Measurements from ENCODE around the gene RNF128.

Gene RNF128

DNA sequence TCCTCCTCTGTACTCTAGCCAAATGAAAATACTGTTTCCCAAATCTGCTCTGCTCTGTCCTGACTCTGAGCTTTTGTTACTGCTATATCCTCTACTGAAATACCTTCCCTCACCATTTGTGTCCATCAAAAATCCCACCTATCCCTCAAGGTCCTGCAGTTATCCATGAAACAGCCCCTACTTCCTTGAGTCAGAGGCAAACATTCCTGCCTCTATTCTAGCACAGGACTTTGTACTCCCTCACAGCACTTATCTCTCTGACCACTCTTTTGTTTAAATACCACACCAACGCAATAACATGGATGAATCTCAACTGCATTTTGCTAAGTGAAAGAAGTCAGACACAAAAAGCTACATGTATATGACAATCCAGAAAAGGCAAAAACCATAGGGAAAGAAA, 10.5 kb upstream of the RNF128 start:
- H3K36me3 ChIP-seq: no peaks in the 10 kb centered on the region
- H3K27me3 ChIP-seq: no peaks in the 10 kb centered on the region
- H3K9me3 ChIP-seq: no peaks in the 10 kb centered on the region
- H3K4me3 ChIP-seq (ENCODE audit: low read depth, low read length): no peak overlapping the region
- TF ChIP-seq, protein P1, sequence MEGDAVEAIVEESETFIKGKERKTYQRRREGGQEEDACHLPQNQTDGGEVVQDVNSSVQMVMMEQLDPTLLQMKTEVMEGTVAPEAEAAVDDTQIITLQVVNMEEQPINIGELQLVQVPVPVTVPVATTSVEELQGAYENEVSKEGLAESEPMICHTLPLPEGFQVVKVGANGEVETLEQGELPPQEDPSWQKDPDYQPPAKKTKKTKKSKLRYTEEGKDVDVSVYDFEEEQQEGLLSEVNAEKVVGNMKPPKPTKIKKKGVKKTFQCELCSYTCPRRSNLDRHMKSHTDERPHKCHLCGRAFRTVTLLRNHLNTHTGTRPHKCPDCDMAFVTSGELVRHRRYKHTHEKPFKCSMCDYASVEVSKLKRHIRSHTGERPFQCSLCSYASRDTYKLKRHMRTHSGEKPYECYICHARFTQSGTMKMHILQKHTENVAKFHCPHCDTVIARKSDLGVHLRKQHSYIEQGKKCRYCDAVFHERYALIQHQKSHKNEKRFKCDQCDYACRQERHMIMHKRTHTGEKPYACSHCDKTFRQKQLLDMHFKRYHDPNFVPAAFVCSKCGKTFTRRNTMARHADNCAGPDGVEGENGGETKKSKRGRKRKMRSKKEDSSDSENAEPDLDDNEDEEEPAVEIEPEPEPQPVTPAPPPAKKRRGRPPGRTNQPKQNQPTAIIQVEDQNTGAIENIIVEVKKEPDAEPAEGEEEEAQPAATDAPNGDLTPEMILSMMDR (IDR thresholded peaks at IDR 0.05; ENCODE audit: low read depth, low read length): no peak
- no peak for DNase-seq
- H3K4me1 ChIP-seq: no peaks in the 10 kb centered on the region

- DNase-seq: no peak
- no peaks in the 10 kb centered on the region for H3K4me1 ChIP-seq
- H3K36me3 ChIP-seq: no peaks in the 10 kb centered on the region
- no peak overlapping the region for H3K4me3 ChIP-seq (ENCODE audit: low read depth, low read length)
- no peaks in the 10 kb centered on the region for H3K9me3 ChIP-seq
- TF ChIP-seq, protein P1 (IDR thresholded peaks at IDR 0.05; ENCODE audit: low read depth, low read length): no peak
- no peaks in the 10 kb centered on the region for H3K27me3 ChIP-seq
Observed at GRCh38 chrX:106716463-106716862, 10.0 kb upstream of the RNF128 start.

DNA sequence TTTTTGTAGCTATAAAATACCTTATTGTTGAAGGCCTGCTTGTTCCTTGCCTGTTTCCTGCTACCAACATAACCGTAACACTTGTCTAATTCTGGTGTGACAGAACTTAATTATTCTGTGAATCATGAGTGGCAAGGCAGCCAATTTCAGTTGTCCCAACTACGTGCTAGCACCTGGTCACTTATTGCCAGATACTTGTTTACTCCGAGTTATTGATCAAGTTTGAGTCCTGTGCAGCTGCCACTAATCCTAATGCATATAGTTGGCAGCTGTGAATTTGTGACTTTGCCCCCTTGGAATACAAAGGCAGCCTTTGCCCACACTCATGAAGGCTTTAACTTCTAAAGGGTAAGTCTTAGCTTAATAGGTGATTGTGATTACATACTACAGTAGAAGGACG, 7.8 kb upstream of the RNF128 start:
- no peak for DNase-seq
- Histone ChIP-seq H3K9me3 (no peaks in the 10 kb centered on the region), H3K4me3 (ENCODE audit: low read depth, low read length) (no peak overlapping the region), H3K27me3 (no peaks in the 10 kb centered on the region), H3K36me3 (no peaks in the 10 kb centered on the region), H3K4me1 (no peaks in the 10 kb centered on the region)
- TF ChIP-seq, protein P1 (IDR thresholded peaks at IDR 0.05; ENCODE audit: low read depth, low read length): no peak

DNA sequence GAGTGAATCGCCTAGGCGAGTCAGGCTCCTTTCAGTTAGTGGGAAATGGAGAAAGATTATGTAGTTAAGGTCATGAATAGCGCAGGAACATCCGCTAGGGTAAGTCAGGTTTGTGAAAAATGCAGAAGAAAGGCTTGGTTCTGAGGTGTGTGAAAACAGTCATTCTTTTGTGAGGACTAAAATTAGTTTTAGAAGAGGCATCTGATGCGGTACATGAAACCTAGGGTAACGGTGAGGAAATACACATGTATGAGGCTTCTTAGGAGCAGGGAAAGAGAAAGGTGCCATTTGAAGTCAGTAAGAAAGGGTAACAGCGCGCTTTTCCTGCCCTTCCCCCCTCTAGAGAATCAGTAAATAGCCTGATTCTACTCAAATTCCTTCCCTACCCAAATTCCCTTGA, 570 bp upstream of the RNF128 start:
- H3K9me3 ChIP-seq: no peaks in the 10 kb centered on the region
- no peaks in the 10 kb centered on the region for H3K36me3 ChIP-seq
- no peak overlapping the region for H3K4me3 ChIP-seq (ENCODE audit: low read depth, low read length)
- DNase-seq: no peak
- TF ChIP-seq, protein P1 (IDR thresholded peaks at IDR 0.05; ENCODE audit: low read depth, low read length): no peak
- no peaks in the 10 kb centered on the region for H3K4me1 ChIP-seq
- peaks cover 17% of the 10 kb centered on the region for H3K27me3 ChIP-seq

DNA sequence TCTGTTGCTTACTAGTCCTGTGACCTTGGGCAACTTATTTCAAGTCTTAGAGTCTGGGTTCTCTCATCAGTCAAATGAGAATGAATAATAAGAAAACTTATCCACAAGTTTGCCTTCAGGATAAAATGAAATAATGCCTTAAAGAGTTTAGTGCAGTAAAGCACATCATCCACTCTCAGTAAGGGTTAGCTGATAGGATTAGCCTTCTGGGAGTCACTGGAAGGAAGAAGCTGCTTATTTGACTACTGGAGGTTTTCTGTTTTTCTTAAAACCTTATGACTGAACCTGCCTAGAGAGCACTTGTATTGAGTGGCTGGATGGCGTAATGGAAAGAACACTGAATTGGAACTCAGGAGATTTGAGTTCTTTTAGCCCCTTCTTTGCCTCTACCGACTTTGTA, 1.8 kb downstream of the RNF128 start:
- Histone ChIP-seq H3K4me3 (ENCODE audit: low read depth, low read length) (no peak overlapping the region), H3K9me3 (no peaks in the 10 kb centered on the region), H3K27me3 (peaks cover 17% of the 10 kb centered on the region), H3K36me3 (no peaks in the 10 kb centered on the region), H3K4me1 (no peaks in the 10 kb centered on the region)
- no peak for DNase-seq
- TF ChIP-seq, protein P1 (IDR thresholded peaks at IDR 0.05; ENCODE audit: low read depth, low read length): no peak

DNA sequence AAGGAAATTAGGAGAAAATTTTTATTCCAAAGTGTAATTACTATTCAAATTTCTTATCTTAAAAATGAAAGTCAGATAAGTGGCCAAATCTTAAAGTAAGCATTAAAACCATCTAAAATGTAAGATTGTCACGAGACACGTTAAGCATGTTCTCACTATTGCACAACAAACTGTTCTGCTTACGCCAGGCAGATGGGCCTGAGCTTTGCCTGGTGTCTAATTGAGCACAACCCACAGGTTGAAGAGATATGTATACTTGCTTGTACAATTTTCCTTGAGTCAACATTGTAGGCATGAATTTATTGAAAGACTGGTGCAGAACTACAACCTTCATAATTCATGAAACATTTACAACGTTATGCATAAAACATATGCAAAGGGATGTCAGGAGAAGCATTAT, 3.9 kb downstream of the RNF128 start:
- no peak overlapping the region for H3K4me3 ChIP-seq (ENCODE audit: low read depth, low read length)
- DNase-seq: no peak
- H3K9me3 ChIP-seq: no peaks in the 10 kb centered on the region
- H3K4me1 ChIP-seq: no peaks in the 10 kb centered on the region
- TF ChIP-seq, protein P1 (IDR thresholded peaks at IDR 0.05; ENCODE audit: low read depth, low read length): no peak
- H3K27me3 ChIP-seq: peaks cover 17% of the 10 kb centered on the region
- no peaks in the 10 kb centered on the region for H3K36me3 ChIP-seq

All from BE2C (cell line).